HG02852 (cell line): ENCODE measurements around the gene LRP8.
A peak's percentile ranks its signal among the peaks of the same experiment; 100 is the strongest.

Experiments used
- ATAC-seq: cut with Tn5 transposase; IDR thresholded peaks from one replicate; pipeline ENCODE4 v1.9.1; 2021; ENCODE audit warnings: mild to moderate bottlenecking, moderate library complexity; ENCODE audit not compliant: unreplicated experiment

LRP8 gene

GRCh38 chr1:53308506-53308905 lies 19.4 kb downstream of the LRP8 start:
- ATAC-seq: no peak

GRCh38 chr1:53307037-53307436 lies 20.8 kb downstream of the LRP8 start:
- no peak for ATAC-seq

- ATAC-seq: no peak
These were observed 21.7 kb downstream of the LRP8 start for GRCh38 chr1:53306168-53306567.

DNA sequence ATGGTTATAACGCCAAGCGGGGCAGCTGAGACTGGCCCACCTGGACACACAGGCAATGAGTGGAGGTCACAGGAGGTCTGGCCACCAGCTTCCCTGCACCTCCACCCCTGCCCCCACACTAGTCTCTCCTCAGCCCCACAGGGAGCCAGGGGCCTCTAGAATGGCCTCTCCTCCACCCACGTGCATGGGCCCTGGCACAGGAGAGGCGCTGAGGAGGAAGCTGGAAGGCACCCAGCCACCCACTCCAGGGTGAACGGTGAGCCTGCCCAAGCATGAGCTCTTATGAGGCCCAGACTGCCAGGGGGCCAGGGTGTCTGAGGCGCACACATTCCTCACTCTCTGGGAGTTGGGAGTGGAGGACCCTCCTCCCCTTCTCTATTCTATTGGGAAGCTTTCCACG lies 22.2 kb downstream of the LRP8 start:
- ATAC-seq: no peak

DNA sequence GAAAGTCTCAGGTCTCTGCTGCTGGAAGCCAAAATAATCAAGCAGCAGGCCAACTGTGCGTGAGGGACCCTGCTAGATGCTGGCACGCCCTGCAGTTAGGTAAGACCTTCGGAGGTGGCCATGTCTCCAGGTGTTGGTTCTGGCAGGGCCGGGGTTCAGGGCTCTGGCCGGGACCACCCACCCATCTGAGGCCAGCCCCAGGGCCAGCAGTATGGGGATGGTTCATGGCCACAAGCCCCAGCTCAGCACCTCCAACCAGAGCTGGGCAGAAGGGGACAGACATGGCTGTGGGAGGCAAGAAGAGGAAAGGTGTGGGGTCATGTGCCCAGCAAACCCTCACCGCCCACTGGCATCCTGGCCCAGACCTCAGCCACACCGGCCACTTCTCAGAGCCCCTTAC lies 23.3 kb downstream of the LRP8 start:
- no peak for ATAC-seq

GRCh38 chr1:53303726-53304515 lies 23.9 kb downstream of the LRP8 start:
- no peak for ATAC-seq

DNA sequence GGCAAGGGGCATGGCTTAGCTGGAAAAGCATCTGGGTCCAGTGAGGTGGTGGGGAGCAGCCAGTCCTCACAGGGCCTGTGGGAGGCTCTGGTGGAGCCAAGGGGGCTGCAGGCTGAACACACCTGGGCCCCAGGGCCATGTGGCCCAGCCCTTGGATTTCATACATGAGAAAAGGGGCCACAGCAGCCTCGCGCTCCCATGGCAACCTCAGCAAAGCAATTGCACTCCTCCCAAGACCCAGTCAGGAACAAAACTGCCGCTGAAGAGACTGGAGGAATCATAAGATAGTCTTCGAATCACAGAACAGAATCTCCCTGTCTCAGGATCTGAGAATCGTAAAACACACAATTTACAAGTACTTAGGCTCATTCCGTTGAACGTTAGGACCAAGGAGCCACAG lies 24.6 kb downstream of the LRP8 start:
- no peak for ATAC-seq

- no peak for ATAC-seq
These were observed 28.6 kb downstream of the LRP8 start for GRCh38 chr1:53299233-53299632.

DNA sequence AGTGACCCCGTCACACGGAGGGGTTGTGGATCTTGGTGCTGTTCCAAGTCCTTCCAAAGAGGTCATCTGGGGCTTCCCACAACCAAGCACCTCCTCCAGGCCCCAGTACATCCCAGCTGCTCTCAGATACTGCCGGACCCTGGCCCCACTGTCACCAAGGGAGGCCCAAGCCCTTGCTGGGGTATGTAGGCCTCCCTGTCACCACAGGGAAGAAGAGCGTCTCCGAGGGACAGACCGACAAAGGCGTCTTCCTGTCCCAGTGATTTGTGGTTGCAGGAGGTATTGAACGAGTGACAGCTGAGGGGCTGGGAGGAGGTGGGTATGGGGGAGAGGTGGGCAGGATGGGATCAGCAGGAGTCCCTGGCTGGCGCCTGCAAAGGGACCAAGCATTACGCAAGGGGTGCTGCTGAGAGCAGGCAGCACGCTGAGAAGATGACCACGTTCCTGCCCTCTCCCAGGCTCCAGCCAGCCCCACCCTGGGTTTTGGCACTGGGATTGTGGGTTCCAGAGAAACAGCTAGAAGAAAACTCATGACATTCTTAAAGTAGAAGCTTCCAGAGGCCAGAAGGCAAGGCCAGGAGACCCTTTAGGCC lies 29.7 kb downstream of the LRP8 start:
- no peak for ATAC-seq

GRCh38 chr1:53297195-53297594 lies 30.7 kb downstream of the LRP8 start:
- ATAC-seq: no peak

DNA sequence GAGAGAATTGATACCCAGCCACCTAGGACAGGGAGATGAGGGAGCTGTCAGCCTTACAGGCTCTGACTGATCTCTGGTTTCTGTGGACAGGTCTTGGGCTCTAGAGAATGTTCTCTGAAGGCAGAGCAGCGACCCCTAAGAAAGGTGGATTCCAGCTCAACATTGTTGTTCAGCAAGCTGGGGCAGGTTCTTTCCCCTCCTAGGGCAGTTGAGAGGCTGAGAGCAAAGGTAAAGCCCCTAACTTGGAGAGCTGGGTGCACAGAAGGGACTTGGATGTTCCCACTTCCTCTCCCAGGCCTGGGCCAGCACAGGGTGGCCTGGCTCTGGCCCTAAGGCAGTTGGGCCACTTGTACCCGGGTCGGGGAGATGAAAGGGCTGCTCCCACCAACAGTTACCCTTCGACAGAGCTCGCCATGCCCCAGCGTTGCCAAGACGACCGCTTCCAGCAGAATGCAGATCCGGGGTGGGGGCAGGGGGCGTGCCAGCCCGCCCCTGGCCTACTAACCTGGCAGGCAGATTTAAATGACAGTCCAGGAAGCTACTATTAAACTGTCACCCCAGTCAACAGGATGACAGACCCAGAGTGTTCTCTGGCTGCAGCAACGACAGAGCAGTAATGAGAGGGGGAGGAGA lies 31.6 kb downstream of the LRP8 start:
- ATAC-seq: peak; percentile 43

- no peak for ATAC-seq
These were observed 32.1 kb downstream of the LRP8 start for GRCh38 chr1:53295726-53296116.

DNA sequence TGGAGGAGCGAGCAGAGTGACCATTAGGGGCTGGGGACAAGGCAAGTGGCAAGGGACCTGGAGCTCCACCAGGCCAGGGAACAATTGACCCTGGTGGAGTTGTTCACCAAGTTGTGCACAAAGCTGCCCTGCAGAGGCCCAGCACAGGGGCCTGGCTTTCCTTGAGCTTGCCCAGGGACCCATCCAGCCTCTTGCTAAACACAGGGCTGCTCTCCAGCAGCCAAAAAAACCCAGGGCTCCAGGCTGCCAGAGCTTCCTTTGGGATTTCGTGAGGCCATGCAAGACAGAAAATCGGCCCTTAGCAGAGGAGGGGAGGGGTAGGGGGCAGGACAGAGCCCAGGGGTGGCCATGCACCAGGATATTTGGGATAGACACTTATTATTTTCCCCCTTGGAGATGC lies 32.6 kb downstream of the LRP8 start:
- ATAC-seq: no peak

DNA sequence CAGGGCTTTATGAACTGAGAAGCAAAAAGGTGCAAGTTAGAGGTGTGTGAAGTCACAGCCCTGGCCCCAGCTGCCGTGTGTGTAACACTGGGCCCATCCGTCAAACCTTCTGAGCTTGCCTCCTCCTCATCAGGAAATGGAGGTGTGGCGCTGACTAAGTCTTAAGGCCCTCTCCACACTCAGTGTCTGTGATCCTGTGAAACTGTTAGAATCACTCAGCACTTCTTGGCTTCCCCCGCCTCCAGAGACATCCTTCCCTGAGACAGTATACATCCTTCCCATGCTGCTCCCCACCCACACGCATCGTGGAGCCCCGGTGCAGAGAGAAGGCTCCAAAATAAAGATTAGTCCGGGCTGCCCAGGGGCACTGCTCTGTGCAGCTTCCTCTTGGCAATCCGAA lies 33.3 kb downstream of the LRP8 start:
- no peak for ATAC-seq

GRCh38 chr1:53294061-53294460 lies 33.8 kb downstream of the LRP8 start:
- no peak for ATAC-seq

DNA sequence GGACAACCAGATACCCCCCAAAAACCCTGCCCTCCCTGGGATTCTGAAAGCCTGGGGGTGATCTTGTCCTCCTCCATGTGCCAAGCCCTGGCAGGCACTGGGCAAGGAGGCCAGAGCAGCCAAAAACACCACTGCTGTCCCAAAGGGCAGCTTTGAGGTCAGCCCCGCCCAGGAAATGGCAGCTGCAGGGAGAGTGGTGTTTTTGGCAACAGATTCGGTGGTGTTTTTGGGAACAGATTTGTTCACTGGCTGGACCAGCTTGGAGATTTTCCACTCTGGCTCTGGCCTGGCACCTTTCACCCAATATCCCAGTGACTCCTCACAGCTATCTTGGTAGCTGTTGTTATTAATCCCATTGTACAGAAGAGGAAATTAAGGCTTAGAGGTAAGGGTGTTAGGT lies 34.7 kb downstream of the LRP8 start:
- peak; percentile 5 for ATAC-seq

DNA sequence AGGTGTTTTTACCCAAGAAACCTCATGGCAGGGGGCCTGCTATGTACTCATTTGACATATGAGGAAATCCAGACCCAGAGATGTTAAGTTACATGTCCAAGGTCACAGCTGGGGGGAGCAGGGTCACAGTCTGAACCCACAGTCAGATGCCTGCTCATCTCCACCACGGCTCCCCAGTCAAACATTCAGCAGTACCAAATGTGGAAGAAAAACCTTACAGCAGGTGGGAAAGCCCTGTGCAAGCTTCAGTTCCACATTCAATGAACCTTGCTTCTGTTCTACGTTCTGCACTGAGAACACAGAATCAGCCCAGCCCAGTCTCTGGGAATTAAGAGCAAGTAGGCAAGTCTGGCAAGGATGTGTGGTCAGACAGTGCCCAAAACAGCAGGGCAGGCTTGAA lies 35.2 kb downstream of the LRP8 start:
- peak; percentile 51 for ATAC-seq

GRCh38 chr1:53291574-53291973 lies 36.3 kb downstream of the LRP8 start:
- no peak for ATAC-seq

DNA sequence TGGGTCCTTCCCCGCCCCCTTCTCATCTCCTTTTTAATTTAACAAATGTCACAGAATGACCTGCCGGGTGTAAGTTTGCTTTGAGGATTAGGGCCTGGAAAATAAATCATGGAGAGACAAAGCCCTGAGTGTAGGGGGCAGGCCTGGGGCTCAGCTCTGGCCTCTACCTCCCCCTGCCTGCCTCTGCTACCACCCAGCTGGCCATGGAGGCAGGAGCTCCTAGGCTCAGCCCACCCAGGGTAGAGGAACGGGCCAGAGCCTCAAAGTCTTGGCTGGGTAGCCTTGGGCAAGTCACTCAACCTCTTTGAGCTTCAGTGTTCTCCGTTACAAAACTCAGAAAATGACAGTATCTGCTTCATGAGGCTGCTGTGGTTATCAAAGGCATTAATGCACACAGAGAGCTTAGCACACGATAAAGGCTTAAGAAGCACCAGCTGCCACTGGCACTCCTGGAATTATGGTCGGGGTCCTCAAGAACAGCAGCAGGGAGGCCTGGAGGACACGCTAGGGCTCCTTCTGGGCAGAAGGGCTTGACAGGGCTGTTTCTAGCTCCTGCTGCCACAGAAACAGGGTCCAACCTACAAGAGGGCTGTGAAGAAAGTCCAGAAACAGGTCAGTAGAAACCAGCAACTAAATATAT lies 39.0 kb downstream of the LRP8 start:
- ATAC-seq: no peak

- no peak for ATAC-seq
These were observed 39.7 kb downstream of the LRP8 start for GRCh38 chr1:53288002-53288789.

- ATAC-seq: no peak
These were observed 40.9 kb downstream of the LRP8 start for GRCh38 chr1:53286955-53287354.
